DMS153 (cell line): ENCODE results near the gene PRSS23.
"Not testable (repeated sequence)": the region's sequence is repeated elsewhere in the genome, so short reads cannot be mapped to it uniquely, and the experiment has no call there.

Experiments used
- DNase-seq: peaks from one replicate; lab custom pipeline; 2025; lab: John Stamatoyannopoulos, UW

Gene PRSS23, protein sequence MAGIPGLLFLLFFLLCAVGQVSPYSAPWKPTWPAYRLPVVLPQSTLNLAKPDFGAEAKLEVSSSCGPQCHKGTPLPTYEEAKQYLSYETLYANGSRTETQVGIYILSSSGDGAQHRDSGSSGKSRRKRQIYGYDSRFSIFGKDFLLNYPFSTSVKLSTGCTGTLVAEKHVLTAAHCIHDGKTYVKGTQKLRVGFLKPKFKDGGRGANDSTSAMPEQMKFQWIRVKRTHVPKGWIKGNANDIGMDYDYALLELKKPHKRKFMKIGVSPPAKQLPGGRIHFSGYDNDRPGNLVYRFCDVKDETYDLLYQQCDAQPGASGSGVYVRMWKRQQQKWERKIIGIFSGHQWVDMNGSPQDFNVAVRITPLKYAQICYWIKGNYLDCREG

DNA sequence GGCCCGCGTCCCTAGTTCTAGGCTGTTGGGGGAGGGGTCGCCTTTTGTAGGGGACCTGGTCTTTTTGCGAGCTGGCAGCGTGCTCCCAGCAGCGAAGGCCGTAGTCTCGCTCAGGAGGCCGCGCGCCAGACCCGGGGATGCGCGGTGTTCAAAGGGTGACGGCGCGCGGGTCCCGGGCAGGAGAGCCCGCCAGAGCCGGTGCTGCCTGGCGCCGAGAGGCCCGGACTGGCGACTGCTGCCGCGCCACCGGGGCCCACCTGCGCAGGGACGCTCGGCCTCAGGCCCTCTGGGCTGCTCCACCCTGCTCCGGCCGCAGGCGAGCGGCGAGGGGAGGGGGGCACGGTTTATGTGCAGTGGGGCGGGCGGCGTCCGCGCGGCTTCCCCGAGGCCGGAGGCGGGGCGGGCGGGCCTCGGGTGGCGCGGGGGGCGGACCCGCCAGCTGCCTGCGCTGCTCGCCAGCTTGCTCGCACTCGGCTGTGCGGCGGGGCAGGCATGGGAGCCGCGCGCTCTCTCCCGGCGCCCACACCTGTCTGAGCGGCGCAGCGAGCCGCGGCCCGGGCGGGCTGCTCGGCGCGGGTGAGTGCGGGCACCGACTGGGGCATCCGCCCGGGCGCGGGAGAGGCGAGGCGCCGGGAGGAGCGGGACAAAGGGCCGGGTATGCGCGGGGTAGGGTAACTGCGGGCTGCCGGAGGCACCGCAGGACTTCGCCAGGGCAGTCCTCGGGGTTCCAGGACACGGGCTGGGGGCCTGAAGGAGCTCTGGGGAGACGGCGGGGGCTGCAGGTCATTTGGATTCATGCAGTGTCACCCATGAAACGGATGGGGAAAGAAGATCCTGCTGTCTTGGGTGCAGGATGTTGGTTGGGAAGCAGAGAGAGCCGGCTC lies at the start of gene PRSS23:
PRSS23 (plus strand) TSS at position 467 of the 884 bp plus-strand sequence. CDS start 7,102 bp downstream, outside the sequence.
- DNase-seq = peak; percentile 11

DNA sequence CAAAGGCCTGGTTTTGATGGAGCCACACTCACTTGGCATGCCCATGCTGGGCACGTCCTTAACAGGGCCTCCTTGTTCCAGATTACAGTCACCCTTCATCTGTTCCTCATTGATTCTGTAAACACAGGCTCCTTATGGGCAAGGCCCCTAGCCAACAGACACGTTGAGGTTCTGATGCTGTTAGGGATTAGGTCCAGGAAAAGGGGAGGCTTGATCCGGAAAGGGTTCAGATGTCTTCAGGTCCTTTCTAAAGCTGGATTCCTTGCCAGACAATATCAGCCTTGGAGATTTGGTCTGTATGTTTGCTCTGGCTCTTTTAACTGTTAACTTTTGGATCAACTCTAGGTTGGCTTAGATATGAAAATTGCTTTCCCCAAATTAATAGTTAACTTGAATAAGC lies 46.9 kb upstream of the PRSS23 start:
- no peak for DNase-seq

DNA sequence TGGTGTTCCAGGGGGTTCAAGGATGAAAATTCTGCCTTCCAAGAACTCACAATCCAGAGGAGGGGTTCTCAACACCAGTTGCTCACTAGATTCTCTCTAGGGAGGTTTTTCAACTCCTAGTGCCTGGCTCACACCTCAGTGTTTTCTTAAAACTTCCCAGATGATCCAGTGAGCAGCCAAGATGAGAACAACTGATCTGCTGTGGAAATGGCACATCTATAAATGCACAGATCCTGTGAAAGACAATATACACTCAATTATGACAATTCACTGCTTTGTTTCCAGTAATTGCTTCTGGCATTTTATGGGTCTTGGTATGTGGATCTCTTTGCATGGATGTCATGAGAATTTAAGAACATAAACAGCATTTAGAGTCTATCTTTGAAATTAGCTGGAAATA lies 45.2 kb upstream of the PRSS23 start:
- DNase-seq = no peak

DNA sequence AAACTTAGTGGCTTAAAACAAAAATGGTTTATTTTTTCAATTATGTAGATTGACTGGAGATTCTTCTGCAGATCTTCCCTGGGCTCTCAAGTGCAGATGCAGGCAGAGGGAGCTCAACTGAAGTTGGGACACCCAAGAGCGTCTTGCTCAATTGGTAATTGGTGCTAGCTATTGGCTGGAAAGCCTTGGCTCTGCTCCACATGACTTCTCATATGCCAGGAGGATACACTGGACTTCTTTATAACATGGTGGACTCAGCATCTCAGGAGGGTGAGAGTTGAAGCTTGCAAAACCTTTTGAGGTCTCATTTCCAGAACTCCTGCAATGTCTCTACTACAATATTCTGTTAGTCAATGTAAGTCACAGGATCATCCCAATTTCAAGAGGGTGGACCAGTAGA lies 42.2 kb upstream of the PRSS23 start:
- no peak for DNase-seq

DNA sequence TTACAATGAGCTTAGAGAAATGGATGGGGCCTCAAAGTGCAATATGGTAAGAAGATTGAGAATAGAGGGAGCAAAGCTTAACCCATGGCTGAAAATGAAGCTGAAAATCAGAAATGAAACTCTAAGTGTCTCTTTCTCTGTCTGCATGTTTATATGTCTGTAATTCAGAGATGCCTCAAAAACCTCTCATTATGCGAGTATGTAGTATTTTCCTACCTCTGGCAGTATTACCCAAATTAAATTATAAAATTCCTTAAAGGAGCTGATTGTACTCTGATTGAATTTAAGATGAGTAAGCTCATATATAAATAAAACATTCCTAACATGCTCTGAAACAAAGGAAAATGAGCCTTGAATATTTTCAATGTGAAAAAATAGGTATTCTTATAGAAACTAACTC lies 39.8 kb upstream of the PRSS23 start:
- no peak for DNase-seq

DNA sequence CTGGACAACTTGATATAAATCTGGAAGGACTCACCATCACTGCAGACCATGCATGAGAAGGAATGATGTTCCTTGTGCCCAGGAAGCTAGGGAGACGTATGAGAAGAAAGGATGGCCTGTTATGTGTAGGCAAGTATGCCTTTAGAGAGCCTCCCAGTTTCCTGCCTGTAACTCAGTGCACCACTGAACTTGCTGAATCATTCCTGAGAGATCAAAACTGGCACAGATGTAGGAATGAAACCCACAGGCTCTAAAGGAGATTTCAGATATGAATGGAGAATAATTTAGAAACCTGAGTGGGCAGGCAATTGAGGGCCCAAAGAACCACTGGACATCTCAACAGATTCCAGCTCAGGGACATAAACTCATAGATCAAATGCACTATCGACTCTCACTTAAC lies 38.4 kb upstream of the PRSS23 start:
- DNase-seq = no peak

DNA sequence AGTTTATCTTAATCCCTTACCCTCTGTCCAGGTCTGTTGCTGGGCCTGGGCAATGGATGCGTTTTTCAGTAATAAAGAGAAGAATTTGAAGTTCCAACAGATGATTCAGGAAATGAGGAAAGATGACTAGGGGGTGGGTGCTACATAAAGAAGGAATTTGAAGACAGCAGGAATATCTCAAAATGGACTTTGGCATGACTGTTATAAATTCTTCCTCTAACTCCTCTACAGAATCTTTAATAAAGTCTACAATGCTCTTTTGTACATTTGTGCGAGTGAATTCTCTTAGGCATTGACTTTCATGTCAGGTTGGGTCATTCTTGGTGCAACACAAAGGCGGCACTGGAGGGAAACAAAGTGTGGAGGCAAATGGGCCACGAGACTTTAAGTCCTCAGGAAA lies 35.1 kb upstream of the PRSS23 start:
- DNase-seq = no peak

DNA sequence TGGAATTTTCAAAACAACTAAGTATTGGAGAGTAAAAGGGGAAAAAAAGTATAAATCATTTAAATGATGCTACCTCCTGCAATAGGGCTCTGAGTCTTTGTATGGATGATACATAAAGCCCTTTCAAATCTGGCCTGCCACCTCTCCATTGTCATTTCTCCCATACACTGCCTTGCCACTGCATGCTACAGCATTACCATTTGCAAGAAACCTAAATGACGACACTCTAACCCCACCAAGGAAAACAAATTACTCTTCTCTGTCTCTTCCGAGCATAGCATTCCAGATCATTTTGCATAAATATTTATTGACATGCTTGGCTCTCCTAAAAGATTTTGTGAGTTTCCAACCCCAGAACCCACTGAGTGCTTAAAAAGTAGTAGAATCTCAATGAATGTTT lies 34.5 kb upstream of the PRSS23 start:
- no peak for DNase-seq

DNA sequence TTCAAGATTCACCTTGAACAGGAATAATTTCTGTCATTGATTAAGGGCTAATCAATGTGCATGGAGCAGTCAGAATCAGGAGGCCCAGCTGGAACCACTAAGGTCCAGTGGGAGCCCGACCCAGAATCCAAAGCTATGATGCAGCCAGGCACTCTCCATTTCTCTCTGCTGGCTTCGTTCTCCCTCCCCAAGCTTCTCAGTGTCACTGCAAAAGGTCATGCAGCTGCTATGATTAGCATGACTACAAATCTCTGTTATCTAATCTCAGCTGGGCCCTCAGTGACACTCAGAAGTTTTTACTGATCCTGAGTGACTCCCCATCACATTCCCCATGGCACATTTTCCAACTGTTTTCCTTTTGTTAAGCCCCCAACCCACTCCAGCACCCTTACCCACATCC lies 31.1 kb upstream of the PRSS23 start:
- no peak for DNase-seq

DNA sequence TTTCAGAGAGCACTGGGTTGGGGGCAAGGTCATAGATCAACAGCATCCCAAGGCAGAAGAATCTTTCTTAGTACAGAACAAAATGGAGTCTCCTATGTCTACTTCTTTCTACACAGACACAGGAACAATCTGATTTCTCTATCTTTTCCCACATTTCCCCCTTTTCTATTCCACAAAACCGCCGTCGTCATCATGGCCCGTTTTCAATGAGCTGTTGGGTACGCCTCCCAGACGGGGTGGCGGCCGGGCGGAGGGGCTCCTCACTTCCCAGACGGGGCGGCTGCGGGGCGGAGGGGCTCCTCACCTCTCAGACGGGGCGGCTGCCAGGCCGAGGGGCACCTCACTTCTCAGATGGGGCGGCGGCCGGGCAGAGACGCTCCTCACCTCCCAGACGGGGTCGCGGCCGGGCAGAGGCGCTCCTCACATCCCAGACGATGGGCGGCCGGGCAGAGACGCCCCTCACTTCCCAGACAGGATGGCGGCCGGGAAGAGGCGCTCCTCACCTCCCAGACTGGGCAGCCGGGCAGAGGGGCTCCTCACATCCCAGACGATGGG lies 29.8 kb upstream of the PRSS23 start:
- DNase-seq = not testable (repeated sequence)

DNA sequence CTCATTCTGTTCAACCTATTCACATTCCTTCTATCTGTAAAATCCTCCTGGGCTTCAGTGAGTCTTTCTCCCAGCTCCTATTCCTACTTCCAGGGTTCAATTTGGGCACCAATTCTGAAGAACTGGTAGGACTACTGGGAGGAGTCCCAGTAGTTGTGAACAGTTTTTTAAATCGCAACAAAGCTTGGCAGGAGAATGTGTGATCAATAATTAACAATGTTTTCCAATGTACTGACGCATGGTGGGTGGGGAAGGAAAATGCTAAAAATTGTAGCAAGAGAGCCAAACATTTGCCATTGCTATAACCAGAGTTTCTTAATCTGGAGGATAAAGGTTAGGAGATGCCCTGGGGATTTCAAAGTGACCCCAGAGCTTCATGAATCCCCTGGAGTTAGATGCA lies 27.3 kb upstream of the PRSS23 start:
- DNase-seq = no peak

DNA sequence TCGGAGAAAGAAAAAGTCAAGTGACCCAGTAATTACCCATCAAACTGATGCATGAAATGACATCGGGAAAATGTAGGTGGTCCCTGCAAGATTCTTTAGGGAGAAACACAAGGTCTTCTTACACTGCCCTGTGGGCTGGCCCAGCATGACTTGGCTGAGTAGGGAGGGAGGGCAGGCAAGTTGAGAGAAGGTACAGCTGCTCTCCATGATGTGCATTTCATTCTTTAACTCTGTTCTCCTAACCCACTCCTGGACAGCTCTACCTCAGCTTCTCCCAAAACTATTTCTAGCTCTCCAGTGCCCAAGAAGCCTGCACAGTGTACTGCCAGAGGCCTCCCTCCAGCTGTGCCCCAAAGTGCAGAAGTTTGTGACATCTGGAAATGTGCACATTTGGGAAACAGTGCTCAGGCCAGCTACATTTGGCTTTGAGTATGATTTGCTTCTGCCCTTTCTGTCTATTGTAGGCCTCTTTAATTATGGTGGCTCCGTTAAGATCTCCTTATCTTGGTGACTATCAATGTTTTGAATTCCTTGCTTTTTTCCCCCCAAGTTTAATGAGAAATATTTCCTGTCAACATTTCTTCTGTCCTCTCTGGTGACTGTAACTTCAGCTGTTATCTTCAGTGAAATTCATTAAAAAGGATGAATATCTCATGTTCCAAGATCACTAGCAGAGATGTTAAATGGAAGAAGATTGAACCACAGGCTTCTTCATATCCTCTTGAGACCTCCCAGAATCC lies 26.7 kb upstream of the PRSS23 start:
- no peak for DNase-seq

DNA sequence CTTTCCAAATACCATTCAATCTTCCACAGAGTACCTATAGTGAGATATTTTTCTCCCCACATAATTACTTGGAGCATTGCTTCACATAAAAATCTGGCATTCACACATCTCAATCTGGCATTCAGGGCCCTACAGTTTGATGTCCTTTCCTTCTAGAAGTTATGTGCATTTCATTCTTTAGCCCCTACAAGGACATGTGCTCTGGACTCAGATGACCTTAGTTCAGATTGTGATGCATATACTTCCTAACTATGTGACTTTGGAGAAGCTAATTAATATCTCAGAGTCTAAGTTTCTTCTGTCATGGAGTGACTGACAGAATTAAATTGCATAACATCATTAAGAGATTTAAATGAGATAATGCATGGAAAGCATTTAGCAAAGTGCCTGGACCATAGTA lies 25.9 kb upstream of the PRSS23 start:
- no peak for DNase-seq

DNA sequence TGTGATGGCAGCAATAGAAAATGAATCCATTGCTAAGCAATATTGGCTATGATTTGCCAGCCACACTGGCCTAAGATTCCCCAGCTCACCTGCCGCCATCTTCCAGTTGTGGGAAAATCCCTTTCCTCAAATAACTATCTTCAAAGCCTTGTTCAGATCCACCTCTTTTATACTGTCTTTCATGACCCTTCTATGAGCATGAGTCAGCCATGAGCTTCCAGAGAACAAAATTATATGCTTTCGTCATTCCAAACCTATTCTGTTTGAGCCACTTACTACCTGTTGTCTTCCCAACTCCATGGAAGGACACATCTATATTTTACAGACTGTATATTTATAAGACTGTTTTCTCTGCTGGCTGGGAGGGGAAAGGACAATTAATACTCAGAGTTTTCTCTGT lies 25.0 kb upstream of the PRSS23 start:
- DNase-seq = no peak

DNA sequence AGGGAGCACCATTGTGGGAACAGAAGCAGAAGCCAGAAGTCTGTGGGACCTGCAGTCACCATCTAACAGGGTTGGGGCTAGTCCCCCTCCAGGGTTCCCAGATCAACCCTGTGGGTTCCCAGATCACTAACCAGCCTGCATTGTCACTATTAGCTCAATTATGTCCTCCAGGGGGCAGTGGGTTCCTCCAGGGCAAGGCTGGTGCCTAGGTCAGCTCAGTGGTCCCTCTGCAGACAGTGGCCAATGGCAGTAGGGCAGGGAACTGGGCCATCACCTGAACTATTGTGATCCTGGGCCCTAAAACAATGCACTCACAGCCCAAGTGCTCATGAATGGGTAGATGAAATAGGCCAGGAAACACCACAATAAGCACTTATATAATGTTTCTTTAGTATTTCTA lies 18.8 kb upstream of the PRSS23 start:
- DNase-seq = no peak

DNA sequence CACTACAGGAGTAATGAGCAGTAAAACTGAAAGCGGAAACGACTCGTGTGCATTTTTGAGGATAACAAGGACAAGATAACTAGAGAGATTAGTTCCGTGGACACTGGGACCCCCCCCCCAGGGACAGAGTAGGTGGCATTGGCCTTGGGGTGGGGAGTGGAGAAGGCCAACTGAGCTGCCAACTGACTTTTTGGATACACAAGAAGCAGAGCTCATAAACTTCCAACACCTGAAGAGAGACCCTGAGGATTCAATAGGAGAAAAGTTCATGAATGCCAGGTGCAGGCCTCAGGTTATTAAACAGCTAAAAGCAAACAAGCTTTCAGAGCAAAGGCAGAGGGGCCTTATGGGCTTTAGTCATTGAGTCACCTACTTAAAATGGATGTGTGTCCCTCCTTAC lies 17.6 kb upstream of the PRSS23 start:
- DNase-seq = no peak

DNA sequence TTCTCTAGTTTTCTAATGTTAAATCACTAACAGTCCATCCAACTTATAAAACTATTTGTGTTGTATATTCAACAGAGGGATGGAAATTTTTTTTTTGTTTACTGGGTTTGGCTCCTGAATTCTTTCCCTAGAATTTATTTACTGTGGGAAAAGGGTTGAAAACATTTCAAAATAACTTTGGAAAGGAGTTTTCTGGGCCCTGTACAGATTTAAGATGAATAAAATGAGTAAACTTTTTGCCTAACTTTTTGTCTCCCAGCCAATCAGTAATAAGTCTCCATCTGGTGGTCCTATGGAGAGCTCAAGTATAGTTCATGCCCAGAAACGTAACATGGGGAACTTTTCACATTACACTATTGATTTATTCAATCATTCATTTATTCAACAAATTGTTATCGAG lies 16.7 kb upstream of the PRSS23 start:
- DNase-seq = no peak

DNA sequence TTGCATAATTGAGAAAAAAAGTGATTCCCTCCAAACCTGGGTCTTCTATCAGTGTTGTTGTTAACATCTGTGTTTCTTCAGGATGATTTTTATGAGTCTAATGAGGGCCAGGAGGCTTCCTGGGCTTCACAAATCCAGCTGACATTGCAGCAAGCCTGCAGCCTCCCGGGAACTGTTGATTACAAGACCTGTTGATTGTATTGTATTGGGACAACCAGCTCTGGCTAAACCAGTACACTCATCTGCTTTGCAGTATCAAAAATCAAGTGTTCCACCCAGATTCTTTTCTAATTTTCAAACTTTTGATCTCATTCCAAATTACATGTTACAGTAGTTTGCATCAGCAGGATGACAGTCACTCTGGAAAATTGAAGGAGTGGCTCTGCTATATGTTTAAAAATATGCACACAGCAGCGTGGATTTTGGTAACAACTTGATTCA lies 16.1 kb upstream of the PRSS23 start:
- DNase-seq = no peak

DNA sequence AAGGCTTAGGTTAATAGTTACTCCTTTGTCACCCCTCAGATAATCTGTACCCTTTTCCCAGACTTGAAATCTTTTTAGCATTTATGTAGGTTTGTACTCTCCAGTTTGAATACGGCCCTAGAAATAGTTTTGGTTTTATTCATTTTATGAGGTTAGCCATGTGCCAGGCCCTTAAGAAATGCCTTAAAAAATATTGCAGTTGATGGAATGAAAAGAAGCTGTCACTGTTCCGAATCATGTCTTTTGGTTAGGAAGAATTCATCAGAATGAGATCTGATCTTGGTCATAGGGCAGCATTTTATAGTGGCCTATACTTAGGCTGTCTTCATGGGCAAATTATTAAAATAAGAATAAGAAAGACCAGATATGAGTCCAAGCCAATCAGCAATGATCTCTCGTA lies 14.8 kb upstream of the PRSS23 start:
- no peak for DNase-seq

DNA sequence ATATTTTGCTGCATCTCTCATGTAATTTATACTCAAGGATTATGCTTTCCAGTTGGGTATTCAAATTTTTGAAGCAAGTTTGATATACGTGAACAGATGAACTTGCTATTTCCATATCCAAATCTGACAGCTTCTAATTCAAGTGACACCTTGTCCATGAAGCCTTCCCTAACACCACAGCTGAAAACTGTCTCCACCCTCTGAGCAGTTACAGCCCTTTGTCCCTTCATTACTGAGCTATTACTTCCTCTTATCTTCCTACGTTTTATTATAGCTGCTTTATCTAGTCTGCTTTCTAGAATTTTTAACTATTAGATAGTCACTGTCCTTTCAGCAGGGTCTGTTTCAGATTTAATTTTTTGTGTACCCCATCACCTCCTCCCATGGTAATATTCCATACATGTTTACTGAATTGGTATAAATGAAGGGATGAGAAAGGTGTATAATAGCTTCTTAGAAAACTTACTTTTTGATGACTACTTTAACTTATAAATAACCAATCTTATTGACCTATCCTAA lies 13.3 kb upstream of the PRSS23 start:
- no peak for DNase-seq

DNA sequence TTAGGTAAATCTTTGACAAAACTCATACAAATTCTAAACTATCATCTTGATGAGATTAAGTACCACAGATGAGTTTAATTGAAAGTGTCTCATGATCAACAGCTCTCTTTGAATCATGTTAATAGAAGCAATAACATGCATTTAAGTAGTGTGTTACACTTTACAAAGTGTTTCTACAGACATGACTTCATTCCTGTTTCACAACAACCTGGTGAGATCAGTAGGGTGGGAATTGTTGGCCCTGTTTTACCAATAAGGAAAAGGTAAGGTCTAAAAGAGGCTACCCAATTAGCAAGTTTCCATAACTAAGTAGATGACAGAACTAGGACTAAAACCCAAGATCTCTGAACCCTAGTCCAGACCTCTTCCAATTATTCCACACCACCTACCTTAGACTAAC lies 12.7 kb upstream of the PRSS23 start:
- no peak for DNase-seq

DNA sequence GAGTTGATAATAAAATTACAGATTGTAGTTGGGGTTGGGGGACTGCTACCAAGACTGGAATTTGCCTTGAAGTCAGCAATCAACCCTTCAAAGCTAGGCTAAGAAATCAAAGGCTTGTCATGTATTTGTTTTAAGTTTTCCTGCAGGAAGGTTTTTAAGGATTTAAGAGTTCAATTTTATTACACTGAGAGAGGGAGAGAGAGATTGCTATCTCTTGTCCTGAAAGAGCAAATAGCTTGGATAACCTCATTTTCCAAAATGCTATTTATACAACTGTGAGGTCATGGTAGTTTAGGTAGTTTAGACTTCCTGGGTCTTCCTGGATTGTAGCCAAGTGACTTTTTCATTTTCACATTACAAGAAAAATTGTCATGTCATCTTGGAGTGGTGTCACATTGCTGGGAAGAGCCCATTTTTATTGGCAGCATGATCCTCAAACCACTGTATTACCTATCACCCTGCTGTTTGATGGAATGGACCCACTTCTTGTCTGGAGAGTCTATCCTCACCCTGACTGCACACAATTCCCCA lies 10.1 kb upstream of the PRSS23 start:
- DNase-seq = no peak
